ENCODE data around the gene MYO1E.
"Not testable (repeated sequence)": the region's sequence is repeated elsewhere in the genome, so short reads cannot be mapped to it uniquely, and the experiment has no call there.

Gene MYO1E

DNA sequence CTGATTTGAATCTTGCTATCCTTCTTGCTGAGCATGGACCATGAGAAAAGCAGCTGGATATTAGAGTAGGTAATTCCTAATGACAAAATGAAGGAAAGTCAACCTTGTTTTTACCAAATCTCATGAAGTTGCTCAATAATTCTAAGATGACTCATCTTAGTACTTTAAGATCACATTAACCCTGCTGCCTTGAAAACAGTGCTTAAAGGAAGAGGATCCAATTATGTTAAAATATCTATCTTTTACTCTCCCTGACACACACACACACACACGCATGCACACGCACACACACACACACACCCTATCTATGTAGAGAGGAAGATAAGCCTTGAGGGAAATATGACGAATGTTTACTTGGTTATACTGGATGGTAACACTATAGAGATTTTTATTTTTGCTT is 16.0 kb upstream of the MYO1E start:
- in situ Hi-C loops (cut with HindIII; ENCODE audit: low sequenced_read_pairs) = no loop called here

DNA sequence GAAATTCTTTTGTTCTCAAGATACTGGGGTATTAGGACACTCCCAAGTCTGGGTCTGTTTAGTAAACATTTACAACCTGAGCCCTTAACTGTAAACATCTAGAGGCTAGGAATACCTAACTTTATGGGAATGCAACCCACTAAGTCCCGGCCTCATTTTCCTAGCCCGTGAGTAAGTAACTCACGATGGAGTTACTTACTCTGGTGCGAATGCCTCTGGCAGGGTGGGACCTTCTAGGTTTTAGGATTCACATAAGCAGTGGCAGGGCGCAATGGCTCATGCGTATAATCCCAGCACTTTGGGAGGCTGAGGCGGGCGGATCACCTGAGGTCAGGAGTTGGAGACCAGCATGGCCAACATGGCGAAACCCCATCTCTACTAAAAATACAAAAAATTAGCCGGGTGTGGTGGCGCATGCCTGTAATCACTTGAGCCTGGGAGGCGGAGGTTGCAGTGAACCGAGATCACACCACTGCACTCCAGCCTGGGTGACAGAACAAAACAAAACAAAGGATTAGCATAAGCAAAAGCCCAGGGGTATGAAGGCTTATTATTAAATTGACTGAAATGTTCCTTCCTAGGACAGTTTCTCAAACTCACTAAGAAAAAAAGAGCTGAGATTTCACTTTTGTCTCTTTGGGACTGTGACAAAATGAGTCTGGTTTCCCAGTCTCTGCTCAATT is 14.7 kb upstream of the MYO1E start:
- in situ Hi-C loops (cut with HindIII; ENCODE audit: low sequenced_read_pairs) = not testable (repeated sequence)

GRCh38 chr15:59385171-59385570 is 12.5 kb upstream of the MYO1E start:
- in situ Hi-C loops (cut with HindIII; ENCODE audit: low sequenced_read_pairs) = no loop called here

DNA sequence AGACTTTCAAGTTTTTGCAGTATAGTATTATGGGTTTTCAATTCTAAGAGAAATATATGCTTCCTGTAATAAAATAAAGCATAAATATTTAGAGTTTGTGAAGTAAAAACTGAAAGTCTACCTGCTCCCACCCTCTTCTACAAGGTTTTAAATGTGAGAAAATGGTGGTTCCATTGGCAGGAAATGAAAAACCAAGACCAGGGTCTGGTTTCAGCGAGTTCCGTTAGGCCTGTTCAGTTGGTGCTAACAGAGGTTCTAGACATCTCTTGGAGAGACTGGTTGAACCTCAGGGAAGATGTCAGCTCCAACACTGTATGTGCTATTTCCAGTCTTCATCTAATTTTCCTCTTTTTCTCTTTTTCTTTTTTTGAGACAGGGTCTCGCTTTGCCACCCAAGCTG is 11.8 kb upstream of the MYO1E start:
- in situ Hi-C loops (cut with HindIII; ENCODE audit: low sequenced_read_pairs) = loop anchor here (5.0 kb wide), 1 partner anchor 93 kb away; no protein-coding TSS in a partner anchor

- in situ Hi-C loops (cut with HindIII; ENCODE audit: low sequenced_read_pairs) = loop anchor here (5.0 kb wide), 1 partner anchor 96 kb away; no protein-coding TSS in a partner anchor
Measured at GRCh38 chr15:59380902-59381610, 8.4 kb upstream of the MYO1E start.

DNA sequence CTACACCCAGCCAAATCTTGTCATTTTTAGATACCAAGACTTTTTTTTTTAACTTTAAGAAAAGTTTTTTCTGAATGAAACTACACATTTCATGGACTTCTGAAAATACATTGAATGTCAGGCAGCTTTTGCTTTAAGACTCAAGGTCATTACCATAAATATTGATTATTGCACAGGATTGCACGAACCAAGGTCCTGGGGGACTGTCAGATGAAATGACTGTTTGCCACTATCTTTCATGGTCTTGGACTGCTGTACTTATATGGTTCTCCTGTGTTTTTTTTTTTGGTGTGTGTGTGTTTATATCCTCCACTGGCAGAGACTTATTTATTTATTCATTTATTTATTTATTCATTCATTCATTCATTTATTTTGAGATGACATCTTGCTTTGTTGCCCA is 6.9 kb upstream of the MYO1E start:
- in situ Hi-C loops (cut with HindIII; ENCODE audit: low sequenced_read_pairs) = no loop called here

GRCh38 chr15:59378855-59379254 is 6.2 kb upstream of the MYO1E start:
- in situ Hi-C loops (cut with HindIII; ENCODE audit: low sequenced_read_pairs) = no loop called here

GRCh38 chr15:59377924-59378323 is 5.3 kb upstream of the MYO1E start:
- in situ Hi-C loops (cut with HindIII; ENCODE audit: low sequenced_read_pairs) = no loop called here

- in situ Hi-C loops (cut with HindIII; ENCODE audit: low sequenced_read_pairs) = no loop called here
Measured at GRCh38 chr15:59376733-59377132, 4.1 kb upstream of the MYO1E start.

- in situ Hi-C loops (cut with HindIII; ENCODE audit: low sequenced_read_pairs) = no loop called here
Measured at GRCh38 chr15:59373215-59373614, 544 bp upstream of the MYO1E start.

GRCh38 chr15:59371458-59372351 is 966 bp downstream of the MYO1E start:
- in situ Hi-C loops (cut with HindIII; ENCODE audit: low sequenced_read_pairs) = no loop called here

DNA sequence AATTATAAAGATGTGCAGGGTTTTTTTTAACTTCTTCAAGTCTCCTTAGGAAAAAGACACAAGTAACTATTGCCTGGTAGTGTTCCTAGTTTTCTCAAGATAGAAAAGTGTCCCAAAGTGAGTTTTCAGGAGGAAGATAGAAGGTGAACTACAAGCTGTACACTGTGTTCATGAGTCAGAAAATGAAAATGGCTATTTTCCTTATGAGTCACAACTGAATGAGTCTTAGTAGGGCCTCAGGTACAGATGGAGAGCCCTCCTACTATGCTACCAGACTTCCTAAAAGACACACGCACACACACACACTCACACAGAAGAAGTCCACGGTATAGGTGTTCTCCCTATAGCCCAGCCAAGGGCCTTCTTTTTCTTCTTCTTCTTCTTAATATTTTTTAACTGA is 3.1 kb downstream of the MYO1E start:
- in situ Hi-C loops (cut with HindIII; ENCODE audit: low sequenced_read_pairs) = no loop called here

DNA sequence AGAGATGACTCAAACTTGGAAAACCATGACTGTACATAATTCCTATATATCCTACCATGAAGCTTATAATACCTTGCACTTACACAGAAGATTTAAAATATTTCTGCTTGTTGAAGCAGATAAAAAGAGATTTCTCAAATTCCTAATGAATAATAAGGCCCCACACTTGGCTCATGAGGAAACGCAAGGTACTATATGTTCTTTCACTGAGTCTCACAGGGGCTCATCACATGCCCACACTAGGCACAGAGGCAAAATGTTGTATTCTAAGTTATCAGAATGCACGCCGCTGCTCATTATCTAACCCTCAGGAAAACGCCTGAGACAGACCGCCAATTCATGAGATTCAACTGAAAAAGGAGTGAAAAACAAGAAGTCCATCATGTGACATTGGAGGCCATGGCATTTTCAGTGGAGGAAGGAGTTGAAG is 5.6 kb downstream of the MYO1E start:
- in situ Hi-C loops (cut with HindIII; ENCODE audit: low sequenced_read_pairs) = no loop called here

DNA sequence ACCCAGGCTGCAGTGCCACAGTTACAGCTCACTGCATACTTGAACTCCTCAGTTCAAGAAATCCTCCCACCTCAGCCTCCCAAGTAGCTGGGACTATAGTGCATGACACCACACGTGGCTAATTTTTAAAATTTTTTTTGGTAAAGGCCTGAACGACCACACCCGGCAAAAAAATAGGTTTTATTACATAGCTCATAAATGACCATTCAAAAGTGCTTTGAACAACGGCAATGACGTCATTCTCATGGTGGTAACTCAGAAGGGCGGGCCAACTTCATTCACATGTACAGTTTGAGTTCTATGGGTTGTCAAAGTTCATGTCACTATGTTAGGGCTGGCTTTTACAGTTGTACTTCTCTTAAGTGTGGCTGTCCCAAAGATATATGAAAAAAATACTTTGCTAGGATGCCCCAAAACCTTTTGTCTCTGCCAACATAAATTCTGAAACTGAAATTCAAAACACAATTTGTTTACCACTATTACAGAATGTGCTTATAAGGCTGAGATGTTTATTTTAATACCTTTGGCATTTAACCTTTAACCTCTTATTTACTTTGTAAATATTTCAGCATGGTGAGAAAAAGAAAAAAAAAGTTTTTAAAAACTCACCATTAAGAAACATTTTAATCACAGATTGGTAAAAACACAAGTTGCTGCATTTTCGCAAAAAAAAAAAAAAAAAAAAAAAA is 6.2 kb downstream of the MYO1E start:
- in situ Hi-C loops (cut with HindIII; ENCODE audit: low sequenced_read_pairs) = no loop called here

DNA sequence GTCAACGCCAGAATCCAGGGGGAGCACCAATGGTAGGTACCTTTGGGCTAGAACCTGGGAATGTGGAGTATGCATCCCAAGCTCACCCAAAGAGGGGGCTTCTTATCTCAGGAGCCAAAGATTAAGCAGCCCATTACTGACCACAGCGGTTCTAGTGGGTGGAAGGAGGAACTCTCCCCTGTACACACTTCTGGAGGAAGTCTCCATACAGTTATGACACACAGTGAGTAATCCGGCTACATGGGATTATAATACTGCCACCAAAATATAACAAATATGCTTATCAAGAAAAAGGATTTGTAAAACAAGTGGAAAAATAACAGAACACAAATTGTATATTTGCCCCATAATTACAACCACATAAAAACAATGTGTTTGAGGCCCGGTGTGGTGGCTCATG is 8.4 kb downstream of the MYO1E start:
- in situ Hi-C loops (cut with HindIII; ENCODE audit: low sequenced_read_pairs) = no loop called here

GRCh38 chr15:59362331-59362730 is 10.3 kb downstream of the MYO1E start:
- in situ Hi-C loops (cut with HindIII; ENCODE audit: low sequenced_read_pairs) = no loop called here

- in situ Hi-C loops (cut with HindIII; ENCODE audit: low sequenced_read_pairs) = no loop called here
Measured at GRCh38 chr15:59360896-59361295, 11.8 kb downstream of the MYO1E start.

- in situ Hi-C loops (cut with HindIII; ENCODE audit: low sequenced_read_pairs) = no loop called here
Measured at GRCh38 chr15:59360305-59360704, 12.4 kb downstream of the MYO1E start.

- in situ Hi-C loops (cut with HindIII; ENCODE audit: low sequenced_read_pairs) = no loop called here
Measured at GRCh38 chr15:59355730-59356129, 16.9 kb downstream of the MYO1E start.

DNA sequence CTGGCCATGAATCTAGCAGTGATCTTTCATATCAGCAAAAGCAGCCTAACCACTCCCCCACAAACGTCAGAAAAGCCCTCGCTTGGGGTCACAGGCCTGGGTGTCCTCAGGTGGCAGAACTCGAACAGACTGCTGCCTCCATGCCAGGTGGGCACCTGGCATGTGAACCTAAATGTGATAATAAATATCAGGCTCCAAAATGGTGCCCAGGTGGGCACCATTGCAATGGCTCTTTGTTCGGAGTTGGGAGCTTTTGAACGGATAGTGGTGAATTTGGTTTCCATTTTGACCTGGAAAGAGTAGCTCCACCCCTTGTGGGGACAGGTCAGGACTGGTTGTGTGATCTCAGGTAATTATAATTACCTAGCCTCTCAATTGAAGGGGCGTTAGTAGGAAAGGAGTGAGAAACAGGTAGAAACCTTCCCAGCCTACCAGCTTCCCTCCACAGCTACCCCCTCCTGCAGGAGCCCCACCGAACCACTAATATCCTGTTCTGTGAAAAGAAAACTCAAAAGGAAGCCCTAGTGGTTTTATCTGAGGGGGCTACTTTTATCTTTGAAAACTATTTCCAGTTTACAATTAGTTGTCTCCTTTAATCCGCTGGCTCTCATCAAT is 18.1 kb downstream of the MYO1E start:
- in situ Hi-C loops (cut with HindIII; ENCODE audit: low sequenced_read_pairs) = no loop called here

Data from endothelial cell of hepatic sinusoid (primary cell).